ENCODE measurements around the gene CTPS2.
"Not testable (repeated sequence)": the region's sequence is repeated elsewhere in the genome, so short reads cannot be mapped to it uniquely, and the experiment has no call there.

CTPS2 gene

DNA sequence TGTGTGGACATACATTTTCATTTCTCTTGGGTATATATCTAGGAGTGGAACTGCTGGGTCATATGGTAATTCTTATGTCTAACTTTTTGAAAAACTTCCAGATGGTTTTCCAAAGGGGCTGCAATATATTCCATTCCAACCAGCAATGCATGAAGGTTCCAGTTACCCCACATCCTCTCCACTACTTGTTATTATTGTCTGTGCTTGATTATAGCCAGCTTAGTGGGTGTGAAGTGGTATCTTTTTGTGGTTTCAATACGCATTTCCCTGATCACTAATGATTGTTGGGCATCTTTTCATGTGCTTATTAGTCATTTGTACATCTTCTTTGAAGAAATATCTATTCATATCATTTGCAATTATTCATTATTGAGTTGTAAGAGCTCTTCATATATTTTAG is 94.0 kb downstream of the CTPS2 start:
- Histone ChIP-seq H3K9ac (no peak overlapping the region), H3K27me3 (ENCODE audit: control insufficient read depth, insufficient read depth, low read length) (no peaks in the 10 kb centered on the region), H3K4me3 (ENCODE audit: low read depth, low read length) (no peak overlapping the region), H3K27ac (no peak overlapping the region), H3K79me2 (no peaks in the 10 kb centered on the region), H3K4me1 (no peaks in the 10 kb centered on the region), H3K36me3 (ENCODE audit: control insufficient read depth, insufficient read depth, low read length) (no peaks in the 10 kb centered on the region), H2AFZ (no peak overlapping the region), H3K9me3 (ENCODE audit: control insufficient read depth, low read length) (no peaks in the 10 kb centered on the region), H3K4me2 (ENCODE audit: low read length) (no peak overlapping the region)
- TF ChIP-seq, protein P1, sequence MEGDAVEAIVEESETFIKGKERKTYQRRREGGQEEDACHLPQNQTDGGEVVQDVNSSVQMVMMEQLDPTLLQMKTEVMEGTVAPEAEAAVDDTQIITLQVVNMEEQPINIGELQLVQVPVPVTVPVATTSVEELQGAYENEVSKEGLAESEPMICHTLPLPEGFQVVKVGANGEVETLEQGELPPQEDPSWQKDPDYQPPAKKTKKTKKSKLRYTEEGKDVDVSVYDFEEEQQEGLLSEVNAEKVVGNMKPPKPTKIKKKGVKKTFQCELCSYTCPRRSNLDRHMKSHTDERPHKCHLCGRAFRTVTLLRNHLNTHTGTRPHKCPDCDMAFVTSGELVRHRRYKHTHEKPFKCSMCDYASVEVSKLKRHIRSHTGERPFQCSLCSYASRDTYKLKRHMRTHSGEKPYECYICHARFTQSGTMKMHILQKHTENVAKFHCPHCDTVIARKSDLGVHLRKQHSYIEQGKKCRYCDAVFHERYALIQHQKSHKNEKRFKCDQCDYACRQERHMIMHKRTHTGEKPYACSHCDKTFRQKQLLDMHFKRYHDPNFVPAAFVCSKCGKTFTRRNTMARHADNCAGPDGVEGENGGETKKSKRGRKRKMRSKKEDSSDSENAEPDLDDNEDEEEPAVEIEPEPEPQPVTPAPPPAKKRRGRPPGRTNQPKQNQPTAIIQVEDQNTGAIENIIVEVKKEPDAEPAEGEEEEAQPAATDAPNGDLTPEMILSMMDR (IDR thresholded peaks at IDR 0.05): no peak

DNA sequence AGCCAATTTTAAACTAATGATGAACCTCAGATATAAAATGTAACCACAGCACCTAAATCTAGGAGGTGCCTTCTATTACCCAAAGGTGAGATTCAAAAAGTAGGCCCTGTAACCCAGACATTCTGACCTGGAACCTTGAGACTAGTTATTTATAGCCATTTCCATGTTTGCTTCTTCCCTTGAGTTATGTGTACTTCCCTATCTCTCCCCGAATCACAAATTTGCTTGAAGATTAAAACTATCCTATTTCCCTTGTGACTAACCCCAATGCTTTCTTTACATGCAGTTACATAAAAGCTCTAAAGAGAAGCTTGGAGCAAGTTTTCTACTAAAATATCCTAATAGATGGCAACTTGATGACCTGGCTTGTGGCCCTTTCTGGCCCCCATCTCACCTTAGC is 95.1 kb downstream of the CTPS2 start:
- H3K4me2 ChIP-seq (ENCODE audit: low read length): no peak overlapping the region
- H3K36me3 ChIP-seq (ENCODE audit: control insufficient read depth, insufficient read depth, low read length): no peaks in the 10 kb centered on the region
- H3K9ac ChIP-seq: no peak overlapping the region
- peak overlapping the region; percentile 42 for H3K27ac ChIP-seq
- no peak overlapping the region for H3K4me3 ChIP-seq (ENCODE audit: low read depth, low read length)
- no peak overlapping the region for H2AFZ ChIP-seq
- TF ChIP-seq, protein P1 (IDR thresholded peaks at IDR 0.05): no peak
- H3K9me3 ChIP-seq (ENCODE audit: control insufficient read depth, low read length): no peaks in the 10 kb centered on the region
- H3K4me1 ChIP-seq: no peaks in the 10 kb centered on the region
- no peaks in the 10 kb centered on the region for H3K79me2 ChIP-seq
- H3K27me3 ChIP-seq (ENCODE audit: control insufficient read depth, insufficient read depth, low read length): no peaks in the 10 kb centered on the region

DNA sequence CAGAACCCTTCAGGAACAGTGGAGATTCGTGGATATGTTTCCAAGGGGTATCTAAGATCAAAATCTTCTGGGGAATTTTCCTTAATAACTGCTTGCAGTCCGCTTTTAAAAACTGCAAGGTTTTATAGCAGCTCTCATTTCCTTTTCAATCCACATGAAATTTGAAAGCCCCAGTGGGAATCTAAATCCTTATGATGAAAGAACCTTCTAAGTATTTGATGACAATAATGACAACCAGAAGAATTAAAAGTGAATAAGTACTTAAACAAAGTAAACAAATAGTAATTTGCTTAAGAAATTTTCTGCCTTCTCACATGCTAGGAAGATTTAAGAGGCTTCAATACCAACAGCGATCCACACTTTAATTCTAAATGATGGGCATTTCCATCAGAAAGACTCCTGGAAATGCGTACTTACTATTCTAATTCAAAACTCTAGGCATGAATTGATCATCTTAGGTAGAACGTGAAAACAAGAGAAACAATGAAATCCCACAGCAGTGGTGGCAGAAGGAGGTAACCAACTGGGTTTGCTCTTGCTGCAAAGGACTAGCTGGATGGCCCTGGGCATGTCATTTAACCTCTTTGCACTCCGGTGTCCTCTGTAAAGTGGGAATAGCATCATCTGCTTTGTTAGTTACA is 100.1 kb downstream of the CTPS2 start:
- Histone ChIP-seq H3K27me3 (ENCODE audit: control insufficient read depth, insufficient read depth, low read length) (no peaks in the 10 kb centered on the region), H3K9ac (no peak overlapping the region), H3K36me3 (ENCODE audit: control insufficient read depth, insufficient read depth, low read length) (no peaks in the 10 kb centered on the region), H3K27ac (no peak overlapping the region), H3K4me3 (ENCODE audit: low read depth, low read length) (no peak overlapping the region), H3K4me2 (ENCODE audit: low read length) (no peak overlapping the region), H2AFZ (no peak overlapping the region), H3K79me2 (no peaks in the 10 kb centered on the region), H3K4me1 (peaks cover under 1% of the 10 kb centered on the region), H3K9me3 (ENCODE audit: control insufficient read depth, low read length) (no peaks in the 10 kb centered on the region)
- TF ChIP-seq, protein P1 (IDR thresholded peaks at IDR 0.05): no peak

DNA sequence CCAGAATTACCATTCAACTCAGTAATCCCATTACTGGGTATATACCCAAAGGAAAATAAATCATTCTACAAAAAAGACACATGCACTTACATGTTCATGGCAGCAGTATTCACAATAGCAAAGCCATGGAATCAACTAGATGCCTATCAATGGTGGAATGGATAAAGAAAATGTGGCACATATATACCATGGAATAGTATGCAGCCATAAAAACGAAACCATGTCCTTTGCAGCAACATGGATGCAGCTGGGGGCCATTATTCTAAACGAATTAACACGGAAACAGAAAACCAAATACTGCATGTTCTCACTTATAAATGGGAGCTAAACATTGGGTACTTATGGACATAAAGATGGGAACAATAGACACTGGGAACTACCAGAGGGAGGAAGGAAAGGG is 101.8 kb downstream of the CTPS2 start:
- H3K4me1 ChIP-seq; H3K4me3 ChIP-seq (ENCODE audit: low read depth, low read length); H3K4me2 ChIP-seq (ENCODE audit: low read length): not testable (repeated sequence)

DNA sequence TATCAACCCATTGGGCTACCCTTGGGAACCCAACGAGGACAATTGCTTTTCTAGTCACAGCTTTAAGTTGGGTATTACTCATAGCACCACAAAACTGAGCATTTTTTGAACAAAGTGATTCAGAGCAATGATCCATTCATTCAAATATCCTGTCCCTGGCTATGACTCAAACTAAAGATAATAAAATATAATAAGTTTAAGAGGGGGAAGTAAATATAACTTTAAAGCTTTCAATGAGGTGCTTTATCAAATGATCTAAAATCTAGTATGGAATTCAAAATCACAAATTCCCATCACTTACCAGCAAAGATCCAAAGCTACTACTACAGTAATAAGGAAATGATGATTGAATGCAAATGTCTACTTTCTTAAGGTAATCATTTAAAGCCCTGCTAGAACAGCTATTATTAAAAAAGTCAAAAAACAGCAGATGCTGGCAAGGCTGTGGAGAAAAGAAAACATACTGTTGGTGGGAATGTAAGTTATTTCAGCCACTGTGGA is 102.3 kb downstream of the CTPS2 start:
- Histone ChIP-seq H2AFZ (no peak overlapping the region), H3K4me2 (ENCODE audit: low read length) (no peak overlapping the region), H3K9me3 (ENCODE audit: control insufficient read depth, low read length) (no peaks in the 10 kb centered on the region), H3K4me3 (ENCODE audit: low read depth, low read length) (no peak overlapping the region), H3K79me2 (no peaks in the 10 kb centered on the region), H3K27ac (no peak overlapping the region), H3K36me3 (ENCODE audit: control insufficient read depth, insufficient read depth, low read length) (no peaks in the 10 kb centered on the region), H3K9ac (no peak overlapping the region), H3K27me3 (ENCODE audit: control insufficient read depth, insufficient read depth, low read length) (no peaks in the 10 kb centered on the region), H3K4me1 (peaks cover 3% of the 10 kb centered on the region)
- TF ChIP-seq, protein P1 (IDR thresholded peaks at IDR 0.05): no peak

More for the DNA sequence above, 101.8 kb downstream of the CTPS2 start:
- not testable (repeated sequence) for H3K27me3 ChIP-seq (ENCODE audit: control insufficient read depth, insufficient read depth, low read length); H3K79me2 ChIP-seq; H3K9me3 ChIP-seq (ENCODE audit: control insufficient read depth, low read length); H3K9ac ChIP-seq; H2AFZ ChIP-seq; H3K36me3 ChIP-seq (ENCODE audit: control insufficient read depth, insufficient read depth, low read length); H3K27ac ChIP-seq
